Smooth muscle cell (in vitro differentiated cells): Measurements from ENCODE around the gene FAM89B. TPM values are rescaled to one million over a fixed set of nuclear protein-coding genes. Genes with fewer than 3 reads are reported as not detected.

Experiments
- DNase-seq: peaks from one replicate; lab custom pipeline; 2025; ENCODE audit not compliant: unreplicated experiment; lab: John Stamatoyannopoulos, UW
- H2AFZ ChIP-seq: fragments of 200-600 bp; sonication (generic); 2 replicates; pipeline ENCODE4 v1.6.0; 2016; ENCODE audit warnings: antibody characterized with exemption, low read depth, mild to moderate bottlenecking
- H3F3A ChIP-seq: fragments of 200-600 bp; sonication (generic); 2 replicates; pipeline ENCODE4 v1.6.0; 2017; ENCODE audit warnings: antibody characterized with exemption, low read depth
- H3K27ac ChIP-seq: fragments of 200-600 bp; sonication (generic); 2 replicates; pipeline ENCODE4 v1.5.1; 2016; ENCODE audit warnings: low read depth, mild to moderate bottlenecking
- H3K27me3 ChIP-seq: fragments of 200-600 bp; sonication (generic); 2 replicates; pipeline ENCODE4 v1.6.1; 2016; ENCODE audit warnings: low read depth, mild to moderate bottlenecking
- H3K36me3 ChIP-seq: fragments of 200-600 bp; sonication (generic); 2 replicates; pipeline ENCODE4 v1.5.1; 2016; ENCODE audit warnings: low read depth
- H3K4me1 ChIP-seq: fragments of 200-600 bp; sonication (generic); 2 replicates; pipeline ENCODE4 v1.5.1; 2016; ENCODE audit warnings: low read depth
- H3K4me2 ChIP-seq: fragments of 200-600 bp; sonication (generic); 2 replicates; pipeline ENCODE4 v1.6.0; 2016; ENCODE audit warnings: mild to moderate bottlenecking
- H3K4me3 ChIP-seq: fragments of 200-600 bp; sonication (generic); 2 replicates; pipeline ENCODE4 v1.5.1; 2016; ENCODE audit warnings: mild to moderate bottlenecking
- H3K79me2 ChIP-seq: fragments of 200-600 bp; sonication (generic); 2 replicates; pipeline ENCODE4 v1.6.0; 2016; ENCODE audit warnings: low read depth, mild to moderate bottlenecking
- H3K9ac ChIP-seq: fragments of 200-600 bp; sonication (generic); 2 replicates; pipeline ENCODE4 v1.6.0; 2016; ENCODE audit warnings: low read depth
- H3K9me3 ChIP-seq: fragments of 200-600 bp; sonication (generic); replicated peaks from 2 replicates; pipeline ENCODE4 v1.5.1; 2016; ENCODE audit warnings: low read depth
- H4K20me1 ChIP-seq: fragments of 200-600 bp; sonication (generic); 2 replicates; pipeline ENCODE4 v1.6.0; 2016; ENCODE audit warnings: low read depth
- CTCF ChIP-seq: fragments of 200-600 bp; sonication (generic); IDR thresholded peaks from 2 replicates; pipeline ENCODE4 v1.5.1; 2017; ENCODE audit warnings: borderline replicate concordance, mild to moderate bottlenecking, antibody characterized with exemption; ENCODE audit not compliant: insufficient read depth, poor library complexity, severe bottlenecking
- WGBS: methylation state at CpG from one replicate; pipeline ENCODE4 v1.1.7; 2016; ENCODE audit warnings: low lambda C conversion rate; 5-methylcytosine and 5-hydroxymethylcytosine counted together
- polyA plus RNA-seq: library from polyadenylated mRNA; unstranded; fragments of >200 nt; fragmentation: Nextera tagmentation; extraction: Ambion mirVana; gene quantifications from 2 replicates; pipeline ENCODE4 v1.2.1, GENCODE V29; 2016
- total RNA-seq: library from RNA; depleted of rRNA; stranded (reverse); fragments of >200 nt; gene quantifications from 2 replicates; pipeline ENCODE4 v1.2.3, GENCODE V29; 2014

FAM89B gene
- total and polyA plus RNA-seq, 2 experiments from 2014 or later: 63.9 to 174 TPM

DNA sequence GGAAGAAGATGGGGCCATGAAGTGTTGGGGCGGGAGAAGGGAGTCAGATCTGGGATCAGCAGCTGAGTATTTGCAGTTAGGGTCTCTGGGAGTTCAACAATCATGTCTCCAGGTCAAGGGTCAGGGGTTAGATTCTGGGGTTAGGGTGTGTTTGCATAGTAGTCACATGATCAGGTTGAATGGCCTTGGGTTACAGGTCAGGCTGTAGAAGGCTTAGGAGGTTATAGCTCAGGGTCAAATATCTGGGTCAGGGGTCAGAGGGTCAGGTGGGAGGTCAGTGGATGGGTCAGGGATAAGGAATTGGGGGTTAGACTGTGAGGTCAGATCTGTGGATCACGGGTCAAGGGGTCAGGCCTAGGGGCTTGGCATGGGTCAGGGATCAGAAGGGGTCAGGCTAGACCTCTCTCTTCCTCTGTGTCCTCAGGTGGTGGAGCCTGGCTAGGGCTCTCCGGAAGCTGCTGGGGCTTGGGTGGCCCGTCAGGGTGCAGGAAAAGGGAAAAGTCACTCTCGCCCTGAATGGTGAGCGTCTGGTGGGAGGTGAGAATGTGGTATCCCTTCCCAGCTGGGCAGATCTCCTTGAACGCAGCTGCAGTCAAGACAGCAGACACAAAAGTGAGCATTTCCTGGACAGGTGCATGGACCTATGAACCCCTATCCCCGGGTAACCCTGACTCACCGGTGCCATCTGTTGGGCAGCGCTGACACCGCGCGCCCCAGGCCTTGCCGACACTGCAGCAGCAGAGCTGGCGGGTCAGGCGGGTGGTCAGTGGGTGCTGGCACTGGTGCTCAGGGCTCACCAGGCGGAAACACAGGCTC lies 20.6 kb upstream of the FAM89B start:
- H3K4me1 ChIP-seq: peaks cover under 1% of the 10 kb centered on the region
- H4K20me1 ChIP-seq: peaks cover 10% of the 10 kb centered on the region
- H3K4me2 ChIP-seq: no peak overlapping the region
- 73% methylated on average over 17 of the region's 17 CpGs for WGBS
- H3K9me3 ChIP-seq: no peaks in the 10 kb centered on the region
- DNase-seq: no peak
- H3K4me3 ChIP-seq: no peak overlapping the region
- TF ChIP-seq CTCF: peak; percentile 32
- H3K27ac ChIP-seq: no peak overlapping the region
- H2AFZ ChIP-seq: no peak overlapping the region
- H3K36me3 ChIP-seq: no peaks in the 10 kb centered on the region
- peaks cover 5% of the 10 kb centered on the region for H3K79me2 ChIP-seq
- H3K27me3 ChIP-seq: no peaks in the 10 kb centered on the region
- H3K9ac ChIP-seq: no peak overlapping the region
- H3F3A ChIP-seq: peaks cover 4% of the 10 kb centered on the region

GRCh38 chr11:65552388-65552951 lies 19.9 kb upstream of the FAM89B start:
- 95% methylated on average over 9 of the region's 9 CpGs for WGBS
- H3F3A ChIP-seq: peaks cover 9% of the 10 kb centered on the region
- H3K9ac ChIP-seq: no peak overlapping the region
- peaks cover 7% of the 10 kb centered on the region for H3K4me1 ChIP-seq
- no peaks in the 10 kb centered on the region for H3K27me3 ChIP-seq
- no peaks in the 10 kb centered on the region for H3K36me3 ChIP-seq
- no peak for DNase-seq
- no peak overlapping the region for H3K4me3 ChIP-seq
- H3K4me2 ChIP-seq: no peak overlapping the region
- H3K9me3 ChIP-seq: no peaks in the 10 kb centered on the region
- no peak for TF ChIP-seq CTCF
- H2AFZ ChIP-seq: no peak overlapping the region
- H3K79me2 ChIP-seq: peaks cover 5% of the 10 kb centered on the region
- H4K20me1 ChIP-seq: peaks cover 10% of the 10 kb centered on the region
- H3K27ac ChIP-seq: no peak overlapping the region

DNA sequence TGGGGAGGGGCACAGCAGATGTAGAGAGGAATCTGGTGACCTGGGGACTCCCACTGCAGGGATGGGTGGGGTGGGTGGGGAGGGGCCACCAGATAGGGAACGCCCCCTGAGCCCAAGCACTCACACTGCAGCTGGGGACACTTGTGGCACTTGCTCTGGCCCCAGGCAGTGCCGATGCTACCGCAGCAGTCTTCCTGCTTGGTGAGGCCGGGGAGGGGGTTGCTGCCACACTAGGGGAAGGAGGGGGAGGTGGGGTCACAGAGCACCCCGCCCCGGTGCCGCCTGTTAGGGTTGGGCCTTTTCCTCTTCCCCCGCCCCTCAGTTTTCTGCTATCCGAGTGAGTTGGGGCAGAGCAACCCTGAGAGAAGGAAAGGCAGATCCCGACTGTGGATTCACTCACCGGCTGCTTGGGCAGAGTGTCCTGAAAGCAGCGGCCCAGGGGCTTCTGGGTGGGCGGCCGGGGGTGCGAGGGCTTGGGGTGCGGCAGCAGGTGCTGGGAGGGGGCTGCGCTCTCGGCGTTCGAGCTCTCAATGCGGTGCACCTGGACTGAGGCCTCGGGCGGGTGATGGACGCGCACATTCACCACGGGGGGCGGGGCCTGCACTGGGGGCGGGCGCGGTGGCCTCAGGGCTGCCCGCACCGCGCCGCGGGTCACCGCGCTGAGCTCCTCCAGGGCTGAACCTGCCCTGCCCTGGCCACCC lies 18.9 kb upstream of the FAM89B start:
- WGBS: 38% methylated on average over 15 of the region's 37 CpGs
- H3K9me3 ChIP-seq: no peaks in the 10 kb centered on the region
- H2AFZ ChIP-seq: no peak overlapping the region
- peaks cover 8% of the 10 kb centered on the region for H3K4me1 ChIP-seq
- H3K36me3 ChIP-seq: no peaks in the 10 kb centered on the region
- H3K4me2 ChIP-seq: no peak overlapping the region
- peaks cover 5% of the 10 kb centered on the region for H3K79me2 ChIP-seq
- peaks cover 10% of the 10 kb centered on the region for H4K20me1 ChIP-seq
- H3K27ac ChIP-seq: no peak overlapping the region
- no peak overlapping the region for H3K9ac ChIP-seq
- no peaks in the 10 kb centered on the region for H3K27me3 ChIP-seq
- no peak for TF ChIP-seq CTCF
- no peak for DNase-seq
- H3K4me3 ChIP-seq: no peak overlapping the region
- H3F3A ChIP-seq: peaks cover 10% of the 10 kb centered on the region
